SK-MEL-5 (cell line): Measurements from ENCODE around the gene SPRR4. TPM values are rescaled to one million over a fixed set of nuclear protein-coding genes. Genes with fewer than 3 reads are reported as not detected.
"Not testable (repeated sequence)": the region's sequence is repeated elsewhere in the genome, so short reads cannot be mapped to it uniquely, and the experiment has no call there.

Source experiments
- DNase-seq: peaks from one replicate; pipeline ENCODE4 v3.0.0-alpha.2; 2016; ENCODE audit warnings: low read depth, low spot score
- in situ Hi-C: cut with HindIII; loops from 2 replicates; pipeline ENCODE4 v1.10.0; 2016; ENCODE audit warnings: low sequenced_read_pairs, high pct_unique_total_duplicates, low pct_unique_long_range_greater_than_20kb
- small RNA-seq, 2 experiments: library from RNA; depleted of rRNA; stranded (forward); fragments of <200 nt; gene quantifications; one replicate each; pipeline ENCODE3, GENCODE V24; 2014
- total RNA-seq: library from RNA; depleted of rRNA; stranded (reverse); fragments of >200 nt; shearing (Covaris generic); gene quantifications from 2 replicates; pipeline ENCODE4 v1.2.3, GENCODE V29; 2014; rRNA removed

Gene SPRR4
- total RNA-seq, 1 experiment from 2014 or later = not detected

DNA sequence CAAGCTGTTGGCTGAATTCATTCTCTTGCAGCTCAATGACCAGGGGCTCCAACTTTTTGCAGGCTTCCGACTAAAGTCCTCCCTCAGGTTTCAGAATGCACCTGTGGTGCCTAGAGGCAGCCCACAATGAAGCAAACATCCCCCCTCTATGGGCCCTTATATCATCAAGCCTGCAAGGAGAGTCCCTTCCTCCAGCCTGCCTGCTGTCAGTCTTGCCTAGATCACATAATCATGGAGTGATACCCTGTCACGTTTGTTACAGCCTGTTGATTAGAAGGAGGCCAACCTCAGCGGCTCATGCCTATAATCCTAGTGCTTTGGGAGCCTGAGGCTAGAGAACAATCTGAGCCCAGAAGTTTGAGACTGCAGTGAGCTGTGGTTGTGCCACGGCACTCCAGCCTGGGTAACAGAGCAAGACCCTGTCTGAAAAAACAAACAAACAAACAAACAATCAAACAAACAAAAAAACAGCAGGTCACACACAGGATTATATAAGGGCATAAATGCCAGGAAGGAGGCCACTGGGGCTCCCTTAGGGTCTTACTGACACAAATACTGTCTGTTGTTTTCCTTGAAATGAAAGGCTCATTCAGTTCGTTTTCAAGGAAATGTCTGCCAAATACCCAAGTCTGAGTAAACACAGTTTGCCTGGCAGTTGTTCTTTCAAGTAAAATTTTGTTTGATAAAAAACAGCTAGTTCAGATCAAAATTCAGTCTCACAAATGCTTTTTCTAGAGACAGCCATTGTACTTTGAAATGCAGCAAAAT, 26.4 kb downstream of the SPRR4 start:
- DNase-seq = peak; percentile 41
- in situ Hi-C loops = no loop called here

DNA sequence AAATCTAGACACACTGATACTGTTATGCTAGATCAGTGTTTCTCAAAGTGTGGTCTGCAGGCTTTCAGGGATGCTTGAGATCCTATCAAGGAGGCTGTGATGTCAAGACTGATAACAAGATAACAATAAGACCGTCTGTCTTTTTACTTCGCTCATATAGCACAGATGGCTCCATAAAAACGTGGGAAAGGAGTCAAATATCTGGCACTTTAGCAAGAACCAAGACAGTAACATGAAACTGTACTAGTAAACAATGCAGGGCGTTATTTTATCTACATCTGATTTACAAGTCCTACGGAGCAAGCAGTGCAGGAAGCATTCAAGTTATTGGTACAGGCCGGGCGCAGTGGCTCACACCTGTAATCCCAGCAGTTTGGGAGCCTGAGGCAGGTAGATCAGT, 27.5 kb downstream of the SPRR4 start:
- in situ Hi-C loops = no loop called here
- no peak for DNase-seq

- no peak for DNase-seq
- in situ Hi-C loops = no loop called here
These were observed 28.0 kb downstream of the SPRR4 start for GRCh38 chr1:152998476-152998875.

- in situ Hi-C loops = no loop called here
- DNase-seq = no peak
These were observed 29.4 kb downstream of the SPRR4 start for GRCh38 chr1:152999818-153000217.

GRCh38 chr1:153000294-153000693, 29.8 kb downstream of the SPRR4 start:
- peak; percentile 56 for DNase-seq
- in situ Hi-C loops = no loop called here

DNA sequence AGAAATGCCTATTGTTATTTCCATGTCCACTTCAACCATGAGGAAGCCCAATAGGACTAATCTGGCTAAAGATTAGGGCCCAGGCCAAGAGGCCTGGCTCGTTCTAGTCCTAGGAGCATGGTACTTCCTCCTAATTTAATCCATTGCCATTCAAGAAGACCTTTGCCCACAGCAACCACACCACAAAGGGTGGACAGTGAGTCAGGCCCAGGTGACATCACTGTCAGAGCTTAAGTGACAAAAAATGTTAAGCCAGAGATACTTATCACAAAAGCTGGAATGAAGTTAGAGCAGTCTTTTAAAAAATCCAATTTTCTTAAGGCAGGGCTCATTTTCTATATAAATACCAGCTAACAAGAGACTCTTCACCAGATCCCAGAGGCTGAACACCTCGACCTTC, 30.9 kb downstream of the SPRR4 start, which contains the start of gene SPRR3:
TSS of gene SPRR3 (plus strand) at position 368 of the 400 bp plus-strand sequence. CDS start 1,272 bp downstream, outside the sequence.
- in situ Hi-C loops = no loop called here
- DNase-seq = no peak

- in situ Hi-C loops = not testable (repeated sequence)
These were observed 40.8 kb downstream of the SPRR4 start for GRCh38 chr1:153011235-153011758.

DNA sequence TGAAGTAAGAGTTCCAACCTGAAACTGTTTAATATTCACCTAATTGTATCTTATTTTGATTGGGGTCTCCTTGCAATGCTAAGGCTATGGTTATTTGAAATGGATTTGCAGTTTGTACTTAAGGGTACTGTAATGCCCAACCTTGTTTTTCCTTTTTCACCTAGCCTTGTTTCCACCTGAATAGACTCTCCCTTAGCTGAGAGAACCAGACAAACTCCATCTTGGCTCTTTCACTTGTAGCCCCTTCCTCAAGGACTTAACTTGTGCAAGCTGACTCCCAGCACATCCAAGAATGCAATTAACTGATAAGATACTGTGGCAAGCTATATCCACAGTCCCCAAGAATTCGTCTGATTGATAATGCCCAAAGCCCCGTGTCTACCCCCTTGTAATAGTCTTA, 51.4 kb downstream of the SPRR4 start:
- in situ Hi-C loops, DNase-seq: not testable (repeated sequence)

More at GRCh38 chr1:153011235-153011758, 40.8 kb downstream of the SPRR4 start:
- not testable (repeated sequence) for DNase-seq

Small RNA genes lying within 50 kb of the gene (small RNA-seq; reads per million reads assigned to genes)
- gene RF00322 = 0 reads per million in 2 experiments
- gene SPRR1A = 0 reads per million in 2 experiments

Other genes starting within 250 kb of the SPRR4 start
- not detected in 2 replicates for gene KPRP, start 212.6 kb upstream of the SPRR4 start, total RNA-seq
- not detected in 2 replicates for gene LCE1F, start 195.5 kb upstream of the SPRR4 start, total RNA-seq
- not detected in 2 replicates for gene LCE1E, start 184.4 kb upstream of the SPRR4 start, total RNA-seq
- not detected in 2 replicates for gene LCE1D, start 173.9 kb upstream of the SPRR4 start, total RNA-seq
- gene LCE1C, start 164.0 kb upstream of the SPRR4 start, total RNA-seq = not detected in 2 replicates
- gene LCE1B, start 158.7 kb upstream of the SPRR4 start, total RNA-seq = not detected in 2 replicates
- gene LCE1A, start 143.2 kb upstream of the SPRR4 start, total RNA-seq = not detected in 2 replicates
- not detected in 2 replicates for gene LCE6A, start 127.8 kb upstream of the SPRR4 start, total RNA-seq
- gene LCE7A, start 110.7 kb upstream of the SPRR4 start, total RNA-seq = not detected in 2 replicates
- not detected in 2 replicates for gene SMCP, start 92.3 kb upstream of the SPRR4 start, total RNA-seq
- not detected in 2 replicates for gene IVL, start 62.1 kb upstream of the SPRR4 start, total RNA-seq
- not detected in 2 replicates for gene SPRR5, start 23.4 kb upstream of the SPRR4 start, total RNA-seq
- gene SPRR1A, start 13.4 kb downstream of the SPRR4 start, total RNA-seq = not detected in 2 replicates
- not detected in 2 replicates for gene SPRR3, start 31.1 kb downstream of the SPRR4 start, total RNA-seq
- gene SPRR1B, start 60.6 kb downstream of the SPRR4 start, total RNA-seq = not detected in 2 replicates
- 26.7 and 39.8 TPM in 2 replicates for gene SPRR2D, start 70.5 kb downstream of the SPRR4 start, total RNA-seq
- gene SPRR2A, start 86.9 kb downstream of the SPRR4 start, total RNA-seq = not detected in 2 replicates
- not detected in 2 replicates for gene SPRR2B, start 101.0 kb downstream of the SPRR4 start, total RNA-seq
- gene SPRR2E, start 123.9 kb downstream of the SPRR4 start, total RNA-seq = not detected in 2 replicates
- gene SPRR2F, start 142.9 kb downstream of the SPRR4 start, total RNA-seq = 0.18 and 0.51 TPM in 2 replicates
- gene SPRR2G, start 180.2 kb downstream of the SPRR4 start, total RNA-seq = not detected in 2 replicates
- gene LELP1, start 232.8 kb downstream of the SPRR4 start, total RNA-seq = not detected in 2 replicates
- not detected in 2 replicates for gene PRR9, start 246.9 kb downstream of the SPRR4 start, total RNA-seq